Lower leg skin (tissue), 4 donors: ENCODE results near the gene SPSB1. TPM values are rescaled to one million over a fixed set of nuclear protein-coding genes. Genes with fewer than 3 reads are reported as not detected.

Experiments used
- DNase-seq, 2 donors: peaks; one replicate each; pipeline ENCODE4 v3.0.0-alpha.2; 2019; ENCODE audit warnings: low spot score in 2 of 2
- H3K4me3 ChIP-seq: fragments of 200-600 bp; sonication (generic); 2 replicates; pipeline ENCODE4 v1.5.1; 2017; ENCODE audit warnings: mild to moderate bottlenecking, low read depth; ENCODE audit not compliant: poor library complexity, severe bottlenecking
- POLR2A ChIP-seq, 2 donors: fragments of 450-650 bp; IDR thresholded peaks; one replicate each; pipeline ENCODE4 v1.6.1; 2016 to 2017; ENCODE audit warnings: antibody characterized with exemption in 2 of 2, mild to moderate bottlenecking in 1 of 2, moderate library complexity in 1 of 2
- WGBS, 2 donors: methylation state at CpG; one replicate each; pipeline ENCODE4 v1.1.5; 2018; 5-methylcytosine and 5-hydroxymethylcytosine counted together
- intact Hi-C: fragments of 100-400 bp; cut with DNase I; formaldehyde crosslinking; loops from one replicate; pipeline ENCODE4 v1.15.0; 2023; ENCODE audit warnings: low total_unique reads
- total RNA-seq, 4 donors: library from RNA; depleted of rRNA; stranded (reverse); fragments of >200 nt; gene quantifications; one replicate each; pipeline ENCODE4 v1.1.0, GENCODE V29; 2016
- TF ChIP-seq, protein P1 (sequence below), 3 donors: fragments of 450-650 bp; IDR thresholded peaks; one replicate each; pipeline ENCODE4 v1.5.1; 2016; ENCODE audit warnings: antibody characterized with exemption in 3 of 3, mild to moderate bottlenecking in 3 of 3, moderate library complexity in 2 of 3

Gene SPSB1
- total RNA-seq, 4 donors from 2014 or later, result 25.3 to 75.5 (median 45.3) TPM

DNA sequence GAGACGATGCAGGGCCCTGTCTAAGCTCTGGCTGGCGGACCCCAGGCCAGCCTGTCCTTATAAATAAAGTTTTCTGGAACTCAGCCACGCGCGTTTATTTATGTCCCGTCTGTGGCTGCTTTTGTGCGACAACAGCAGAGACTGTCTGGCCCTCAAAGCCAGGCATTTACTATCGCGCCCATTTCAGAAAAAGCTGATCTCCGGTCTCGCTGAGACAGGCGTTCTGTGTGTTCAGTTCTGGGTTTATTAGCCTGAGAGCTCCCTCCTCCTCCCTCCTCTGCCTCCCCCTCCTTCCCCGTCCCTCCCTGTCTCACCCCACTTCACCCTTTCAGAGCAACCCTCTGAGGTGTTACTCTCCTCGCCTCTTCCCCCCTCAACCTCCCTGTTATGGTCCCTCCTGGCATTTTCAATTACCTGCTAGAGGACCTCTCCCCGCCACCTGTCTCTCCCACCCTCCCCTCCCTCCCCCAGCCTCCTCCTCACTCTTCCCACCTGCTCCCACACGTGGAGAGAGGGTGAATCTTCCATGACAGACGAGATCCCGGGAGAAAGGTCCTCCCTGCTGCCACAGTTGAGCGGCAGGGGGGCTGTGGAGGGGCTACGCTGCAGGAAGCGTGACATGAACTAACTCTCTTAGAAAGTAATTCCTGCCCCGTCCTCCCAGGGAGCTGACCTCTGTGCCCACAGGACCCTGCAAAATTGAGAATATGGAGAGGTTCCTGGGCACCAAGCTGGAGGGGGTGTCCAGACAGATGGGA, 59.9 kb downstream of the SPSB1 start:
- no peak for DNase-seq
- WGBS, 2 donors, result 81 to 82% methylated on average over 21 to 22 of the region's 22 CpGs
- no peak overlapping the region for H3K4me3 ChIP-seq
- no peak for TF ChIP-seq POLR2A (IDR thresholded peaks at IDR 0.05)
- TF ChIP-seq, protein P1, sequence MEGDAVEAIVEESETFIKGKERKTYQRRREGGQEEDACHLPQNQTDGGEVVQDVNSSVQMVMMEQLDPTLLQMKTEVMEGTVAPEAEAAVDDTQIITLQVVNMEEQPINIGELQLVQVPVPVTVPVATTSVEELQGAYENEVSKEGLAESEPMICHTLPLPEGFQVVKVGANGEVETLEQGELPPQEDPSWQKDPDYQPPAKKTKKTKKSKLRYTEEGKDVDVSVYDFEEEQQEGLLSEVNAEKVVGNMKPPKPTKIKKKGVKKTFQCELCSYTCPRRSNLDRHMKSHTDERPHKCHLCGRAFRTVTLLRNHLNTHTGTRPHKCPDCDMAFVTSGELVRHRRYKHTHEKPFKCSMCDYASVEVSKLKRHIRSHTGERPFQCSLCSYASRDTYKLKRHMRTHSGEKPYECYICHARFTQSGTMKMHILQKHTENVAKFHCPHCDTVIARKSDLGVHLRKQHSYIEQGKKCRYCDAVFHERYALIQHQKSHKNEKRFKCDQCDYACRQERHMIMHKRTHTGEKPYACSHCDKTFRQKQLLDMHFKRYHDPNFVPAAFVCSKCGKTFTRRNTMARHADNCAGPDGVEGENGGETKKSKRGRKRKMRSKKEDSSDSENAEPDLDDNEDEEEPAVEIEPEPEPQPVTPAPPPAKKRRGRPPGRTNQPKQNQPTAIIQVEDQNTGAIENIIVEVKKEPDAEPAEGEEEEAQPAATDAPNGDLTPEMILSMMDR (IDR thresholded peaks at IDR 0.05), result no peak
- intact Hi-C loops, result no loop called here

DNA sequence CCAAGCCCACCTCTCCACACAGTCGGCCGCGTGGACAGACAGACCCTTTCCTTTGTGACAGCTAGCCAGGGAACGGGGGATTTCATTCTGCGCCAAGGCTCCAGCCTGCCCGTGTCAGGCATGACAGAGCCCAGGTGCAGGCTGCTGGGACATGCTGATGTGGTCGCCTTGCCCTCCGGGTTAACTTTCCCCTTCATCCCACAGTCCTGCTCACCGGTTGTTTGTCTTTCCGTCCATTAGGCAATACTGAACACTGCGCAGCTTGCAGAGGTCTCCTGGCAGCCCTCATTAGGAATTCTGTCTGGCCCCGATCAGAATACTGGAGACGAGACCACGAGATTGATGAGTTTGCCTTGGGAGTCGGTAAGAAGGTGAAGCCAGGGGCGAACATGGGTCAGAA, 62.8 kb downstream of the SPSB1 start:
- DNase-seq, result no peak
- TF ChIP-seq POLR2A (IDR thresholded peaks at IDR 0.05), result no peak
- TF ChIP-seq, protein P1 (IDR thresholded peaks at IDR 0.05), result no peak
- WGBS, 2 donors, result 84 to 89% methylated on average over 16 of the region's 16 CpGs
- intact Hi-C loops, result no loop called here
- H3K4me3 ChIP-seq, result no peak overlapping the region

DNA sequence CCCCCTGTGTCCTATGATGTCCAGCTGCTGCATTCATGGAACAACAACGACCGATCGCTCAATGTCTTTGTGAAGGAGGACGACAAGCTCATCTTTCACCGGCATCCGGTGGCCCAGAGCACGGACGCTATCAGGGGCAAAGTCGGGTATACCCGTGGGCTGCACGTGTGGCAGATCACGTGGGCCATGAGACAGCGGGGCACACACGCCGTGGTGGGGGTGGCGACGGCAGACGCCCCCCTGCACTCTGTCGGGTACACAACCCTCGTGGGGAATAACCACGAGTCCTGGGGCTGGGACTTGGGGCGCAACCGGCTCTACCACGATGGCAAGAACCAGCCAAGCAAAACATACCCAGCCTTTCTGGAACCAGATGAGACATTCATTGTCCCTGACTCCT, 63.3 kb downstream of the SPSB1 start:
- no peak for DNase-seq
- H3K4me3 ChIP-seq, result no peak overlapping the region
- WGBS, 2 donors, result 93 to 95% methylated on average over 24 of the region's 24 CpGs
- no peak for TF ChIP-seq POLR2A (IDR thresholded peaks at IDR 0.05)
- TF ChIP-seq, protein P1 (IDR thresholded peaks at IDR 0.05), result no peak
- intact Hi-C loops, result no loop called here

DNA sequence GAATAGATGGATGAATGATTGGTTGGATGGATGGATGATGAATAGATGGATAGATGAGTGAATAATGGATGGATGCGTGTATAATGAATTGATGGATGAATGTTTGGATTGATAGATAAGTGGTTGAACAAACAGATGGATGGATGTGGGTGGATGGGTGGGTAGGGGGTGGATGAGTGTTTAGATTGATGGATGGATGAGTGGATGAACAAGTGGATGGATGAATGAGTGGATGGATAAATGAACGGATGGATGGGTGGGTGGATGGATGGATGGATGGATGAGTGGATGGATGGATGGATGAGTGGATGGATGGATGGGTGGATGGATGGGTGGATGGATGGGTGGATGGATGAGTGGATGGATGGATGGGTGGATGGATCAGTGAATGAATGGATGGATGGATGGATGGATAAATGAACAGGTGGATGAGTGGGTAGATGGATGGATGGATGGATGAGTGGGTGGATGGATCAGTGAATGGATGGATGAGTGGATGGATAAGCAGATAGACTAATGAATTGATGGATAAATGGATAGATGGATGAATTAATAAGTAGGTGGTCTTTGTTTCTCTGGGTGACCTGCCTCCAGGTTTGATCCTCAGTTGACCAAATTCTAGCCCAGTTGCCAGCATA, 64.3 kb downstream of the SPSB1 start:
- no peak for DNase-seq
- WGBS, 2 donors, result 93 to 98% methylated on average over 2 of the region's 2 CpGs
- H3K4me3 ChIP-seq, result no peak overlapping the region
- no peak for TF ChIP-seq POLR2A (IDR thresholded peaks at IDR 0.05)
- TF ChIP-seq, protein P1 (IDR thresholded peaks at IDR 0.05), result no peak
- intact Hi-C loops, result no loop called here

DNA sequence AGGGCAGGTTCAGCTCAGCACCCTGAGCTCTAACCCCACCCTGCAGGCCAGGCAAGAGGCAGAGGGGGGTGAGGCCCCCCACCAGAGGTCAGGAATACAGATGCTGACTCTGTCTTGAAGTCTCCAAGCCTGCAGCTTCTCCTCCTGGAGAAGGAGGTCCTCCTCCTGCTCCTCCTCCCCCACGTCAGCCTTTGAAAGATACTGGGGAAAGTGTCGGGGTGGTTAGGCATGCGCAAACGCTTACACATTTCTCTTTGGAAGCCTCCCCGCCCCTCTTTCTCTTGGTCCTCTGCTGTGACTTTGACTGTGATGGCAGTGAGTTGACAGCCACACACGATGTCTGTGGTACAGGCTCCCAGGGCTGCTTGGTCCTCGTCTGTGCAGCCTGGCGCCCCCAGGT, 65.3 kb downstream of the SPSB1 start:
- DNase-seq, result no peak
- intact Hi-C loops, result no loop called here
- H3K4me3 ChIP-seq, result no peak overlapping the region
- WGBS, 2 donors, result 86 to 92% methylated on average over 7 to 8 of the region's 8 CpGs
- TF ChIP-seq POLR2A (IDR thresholded peaks at IDR 0.05), result no peak
- TF ChIP-seq, protein P1 (IDR thresholded peaks at IDR 0.05), result no peak
